Activated CD4-positive, alpha-beta T cell treated with anti-CD3 and anti-CD28 coated beads, Interleukin-2, amount 10 ng/mL, durations not matched to agents 24 days and 14 days (primary cell): ENCODE results near the gene TUB. TPM values are rescaled to one million over a fixed set of nuclear protein-coding genes. Genes with fewer than 3 reads are reported as not detected.

ENCODE experiments used
- DNase-seq: peaks from one replicate; pipeline ENCODE4 v3.0.0; 2022
- H3K27ac Mint-ChIP-seq: one replicate; pipeline ENCODE4 v1.8.0; 2022; ENCODE audit warnings: mild to moderate bottlenecking, mixed read lengths
- H3K27me3 Mint-ChIP-seq: one replicate; pipeline ENCODE4 v1.8.0; 2022; ENCODE audit warnings: mixed read lengths
- H3K36me3 Mint-ChIP-seq: one replicate; pipeline ENCODE4 v1.8.0; 2022; ENCODE audit warnings: low read depth, mild to moderate bottlenecking, mixed read lengths
- H3K4me1 Mint-ChIP-seq: one replicate; pipeline ENCODE4 v1.8.0; 2021; ENCODE audit warnings: mixed read lengths
- H3K4me3 Mint-ChIP-seq: one replicate; pipeline ENCODE4 v1.8.0; 2022; ENCODE audit warnings: mild to moderate bottlenecking, moderate library complexity, mixed read lengths
- H3K9me3 Mint-ChIP-seq: one replicate; pipeline ENCODE4 v1.8.0; 2021; ENCODE audit warnings: mixed read lengths
- intact Hi-C: fragments of 100-400 bp; cut with micrococcal nuclease; formaldehyde crosslinking; loops from one replicate; pipeline ENCODE4 v1.15.1; 2023
- total RNA-seq: library from RNA; stranded (reverse); gene quantifications from 2 replicates; pipeline ENCODE4 v1.2.3, GENCODE V29; 2022

TUB gene
- total RNA-seq, 1 donor from 2014 or later, result 0.30 TPM

- no peak for DNase-seq
- Mint-ChIP-seq H3K27ac (no peak overlapping the region), H3K4me3 (no peak overlapping the region), H3K4me1 (no peaks in the 10 kb centered on the region), H3K36me3 (no peaks in the 10 kb centered on the region), H3K27me3 (no peaks in the 10 kb centered on the region), H3K9me3 (no peaks in the 10 kb centered on the region)
- intact Hi-C loops, result no loop called here
These were observed 25.7 kb downstream of the TUB start for GRCh38 chr11:8106679-8107078.

GRCh38 chr11:8107642-8108041 is 26.6 kb downstream of the TUB start:
- no peak for DNase-seq
- Mint-ChIP-seq H3K27me3 (no peaks in the 10 kb centered on the region), H3K4me1 (no peaks in the 10 kb centered on the region), H3K9me3 (no peaks in the 10 kb centered on the region), H3K36me3 (no peaks in the 10 kb centered on the region), H3K27ac (no peak overlapping the region), H3K4me3 (no peak overlapping the region)
- intact Hi-C loops, result no loop called here

- no peaks in the 10 kb centered on the region for H3K9me3 Mint-ChIP-seq
- no peak overlapping the region for H3K27ac Mint-ChIP-seq
- H3K4me3 Mint-ChIP-seq, result no peak overlapping the region
- intact Hi-C loops, result no loop called here
- H3K27me3 Mint-ChIP-seq, result no peaks in the 10 kb centered on the region
- H3K4me1 Mint-ChIP-seq, result no peaks in the 10 kb centered on the region
- DNase-seq, result no peak
- no peaks in the 10 kb centered on the region for H3K36me3 Mint-ChIP-seq
These were observed 27.4 kb downstream of the TUB start for GRCh38 chr11:8108421-8108820.

GRCh38 chr11:8109675-8110074 is 28.7 kb downstream of the TUB start:
- Mint-ChIP-seq H3K27ac (no peak overlapping the region), H3K27me3 (no peaks in the 10 kb centered on the region), H3K9me3 (no peaks in the 10 kb centered on the region), H3K4me1 (no peaks in the 10 kb centered on the region), H3K4me3 (no peak overlapping the region), H3K36me3 (peaks cover 3% of the 10 kb centered on the region)
- DNase-seq, result no peak
- intact Hi-C loops, result no loop called here

- peaks cover 4% of the 10 kb centered on the region for H3K9me3 Mint-ChIP-seq
- no peak for DNase-seq
- H3K4me3 Mint-ChIP-seq, result no peak overlapping the region
- no peaks in the 10 kb centered on the region for H3K27me3 Mint-ChIP-seq
- no peaks in the 10 kb centered on the region for H3K4me1 Mint-ChIP-seq
- intact Hi-C loops, result no loop called here
- no peak overlapping the region for H3K27ac Mint-ChIP-seq
- H3K36me3 Mint-ChIP-seq, result peaks cover 6% of the 10 kb centered on the region
These were observed 29.4 kb downstream of the TUB start for GRCh38 chr11:8110396-8110795.

GRCh38 chr11:8111636-8112035 is 30.6 kb downstream of the TUB start:
- Mint-ChIP-seq H3K4me3 (no peak overlapping the region), H3K27ac (no peak overlapping the region), H3K4me1 (no peaks in the 10 kb centered on the region), H3K9me3 (peaks cover 7% of the 10 kb centered on the region), H3K27me3 (no peaks in the 10 kb centered on the region), H3K36me3 (peaks cover 6% of the 10 kb centered on the region)
- DNase-seq, result no peak
- intact Hi-C loops, result no loop called here

- Mint-ChIP-seq H3K27me3 (no peaks in the 10 kb centered on the region), H3K4me3 (no peak overlapping the region), H3K4me1 (no peaks in the 10 kb centered on the region), H3K27ac (no peak overlapping the region), H3K36me3 (peaks cover 3% of the 10 kb centered on the region), H3K9me3 (peaks cover 4% of the 10 kb centered on the region)
- no peak for DNase-seq
- intact Hi-C loops, result no loop called here
These were observed 41.3 kb downstream of the TUB start for GRCh38 chr11:8122173-8122764.

GRCh38 chr11:8126649-8127289 is 45.8 kb downstream of the TUB start:
- no peak for DNase-seq
- Mint-ChIP-seq H3K4me3 (no peak overlapping the region), H3K27ac (no peak overlapping the region), H3K27me3 (no peaks in the 10 kb centered on the region), H3K4me1 (no peaks in the 10 kb centered on the region), H3K36me3 (no peaks in the 10 kb centered on the region), H3K9me3 (no peaks in the 10 kb centered on the region)
- intact Hi-C loops, result no loop called here

- intact Hi-C loops, result no loop called here
- H3K4me3 Mint-ChIP-seq, result no peak overlapping the region
- H3K9me3 Mint-ChIP-seq, result no peaks in the 10 kb centered on the region
- DNase-seq, result no peak
- H3K36me3 Mint-ChIP-seq, result no peaks in the 10 kb centered on the region
- no peaks in the 10 kb centered on the region for H3K4me1 Mint-ChIP-seq
- no peaks in the 10 kb centered on the region for H3K27me3 Mint-ChIP-seq
- no peak overlapping the region for H3K27ac Mint-ChIP-seq
These were observed 46.4 kb downstream of the TUB start for GRCh38 chr11:8127447-8127846.

GRCh38 chr11:8138526-8138925 is 57.5 kb downstream of the TUB start:
- H3K4me3 Mint-ChIP-seq, result no peak overlapping the region
- DNase-seq, result no peak
- H3K4me1 Mint-ChIP-seq, result no peaks in the 10 kb centered on the region
- no peak overlapping the region for H3K27ac Mint-ChIP-seq
- H3K36me3 Mint-ChIP-seq, result peaks cover 2% of the 10 kb centered on the region
- no peaks in the 10 kb centered on the region for H3K27me3 Mint-ChIP-seq
- H3K9me3 Mint-ChIP-seq, result peaks cover 7% of the 10 kb centered on the region
- intact Hi-C loops, result no loop called here

- Mint-ChIP-seq H3K9me3 (no peaks in the 10 kb centered on the region), H3K27ac (no peak overlapping the region), H3K36me3 (no peaks in the 10 kb centered on the region), H3K27me3 (no peaks in the 10 kb centered on the region), H3K4me3 (no peak overlapping the region), H3K4me1 (no peaks in the 10 kb centered on the region)
- intact Hi-C loops, result no loop called here
- DNase-seq, result no peak
These were observed 68.7 kb downstream of the TUB start for GRCh38 chr11:8149726-8150125.

Other genes with a start within 250 kb of the TUB start
- not detected in 2 replicates for gene OR10A6, start 149.9 kb upstream of the TUB start, total RNA-seq
- not detected in 2 replicates for gene OR10A3, start 139.5 kb upstream of the TUB start, total RNA-seq
- not detected in 2 replicates for gene NLRP10, start 115.8 kb upstream of the TUB start, total RNA-seq
- 224 and 226 TPM in 2 replicates for gene EIF3F, start 93.9 kb upstream of the TUB start, total RNA-seq
- 4.5 and 7.2 TPM in 2 replicates for gene RIC3, start 87.8 kb downstream of the TUB start, total RNA-seq
- not detected in 2 replicates for gene LMO1, start 182.7 kb downstream of the TUB start, total RNA-seq